Measurements from ENCODE around the gene DNAJC4. TPM values are rescaled to one million over a fixed set of nuclear protein-coding genes. Genes with fewer than 3 reads are reported as not detected.

DNAJC4 gene
- total and polyA plus RNA-seq, 2 donors (not counting 1 experiment from before 2014, with no cell fraction given), result 12.6 TPM

DNA sequence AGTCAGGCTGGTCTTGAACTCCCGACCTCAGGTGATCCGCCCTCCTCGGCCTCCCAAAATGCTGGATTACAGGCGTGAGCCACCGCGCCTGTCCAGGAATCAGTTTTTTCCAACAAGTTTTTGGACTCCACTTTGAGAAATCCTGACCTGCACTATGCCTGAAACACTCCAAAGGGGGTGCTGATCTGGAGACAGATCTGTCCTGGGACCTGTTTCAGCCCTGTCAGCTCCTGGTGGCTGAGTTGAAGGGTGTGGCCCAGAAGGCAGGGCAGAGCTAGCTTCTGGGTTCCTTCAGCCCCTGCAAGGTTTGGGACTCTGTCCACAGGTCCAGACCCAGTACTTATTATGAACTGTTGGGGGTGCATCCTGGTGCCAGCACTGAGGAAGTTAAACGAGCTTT is 1.2 kb downstream of the DNAJC4 start:
- Histone ChIP-seq H3K4me3 (replicated peaks in 1 of 4; ENCODE audit: control extremely low read depth in 1 of 4, insufficient read depth in 1 of 4, low read depth in 3 of 4, low read length in 4 of 4) (no peak overlapping the region), H2AFZ (ENCODE audit: low read length) (no peak overlapping the region), H3K27ac (ENCODE audit: insufficient read depth, low read length) (no peak overlapping the region), H3K4me1 (ENCODE audit: control insufficient read depth, extremely low read depth, insufficient read depth, low read length) (peaks cover 9% of the 10 kb centered on the region), H3K79me2 (ENCODE audit: control insufficient read depth, insufficient read depth, low read length) (peaks cover 15% of the 10 kb centered on the region), H4K20me1 (ENCODE audit: control insufficient read depth, extremely low read depth, insufficient read depth, low read length) (no peaks in the 10 kb centered on the region), H3K4me2 (ENCODE audit: extremely low read depth, insufficient read depth, low read length) (no peak overlapping the region), H3K9me3 (ENCODE audit: control insufficient read depth, insufficient read depth, low read depth, low read length) (no peaks in the 10 kb centered on the region), H3K36me3 (ENCODE audit: control insufficient read depth, insufficient read depth, low read length) (peaks cover 2% of the 10 kb centered on the region), H3K9ac (ENCODE audit: insufficient read depth, low read length) (no peak overlapping the region), H3K27me3 (ENCODE audit: control insufficient read depth, insufficient read depth, low read length) (no peaks in the 10 kb centered on the region)
- no peak for DNase-seq (ENCODE audit: low read depth in 2 of 2)
- TF ChIP-seq EZH2 (IDR thresholded peaks at IDR 0.05; ENCODE audit: low read length, missing control alignments), result no peak
- TF ChIP-seq, protein P1, sequence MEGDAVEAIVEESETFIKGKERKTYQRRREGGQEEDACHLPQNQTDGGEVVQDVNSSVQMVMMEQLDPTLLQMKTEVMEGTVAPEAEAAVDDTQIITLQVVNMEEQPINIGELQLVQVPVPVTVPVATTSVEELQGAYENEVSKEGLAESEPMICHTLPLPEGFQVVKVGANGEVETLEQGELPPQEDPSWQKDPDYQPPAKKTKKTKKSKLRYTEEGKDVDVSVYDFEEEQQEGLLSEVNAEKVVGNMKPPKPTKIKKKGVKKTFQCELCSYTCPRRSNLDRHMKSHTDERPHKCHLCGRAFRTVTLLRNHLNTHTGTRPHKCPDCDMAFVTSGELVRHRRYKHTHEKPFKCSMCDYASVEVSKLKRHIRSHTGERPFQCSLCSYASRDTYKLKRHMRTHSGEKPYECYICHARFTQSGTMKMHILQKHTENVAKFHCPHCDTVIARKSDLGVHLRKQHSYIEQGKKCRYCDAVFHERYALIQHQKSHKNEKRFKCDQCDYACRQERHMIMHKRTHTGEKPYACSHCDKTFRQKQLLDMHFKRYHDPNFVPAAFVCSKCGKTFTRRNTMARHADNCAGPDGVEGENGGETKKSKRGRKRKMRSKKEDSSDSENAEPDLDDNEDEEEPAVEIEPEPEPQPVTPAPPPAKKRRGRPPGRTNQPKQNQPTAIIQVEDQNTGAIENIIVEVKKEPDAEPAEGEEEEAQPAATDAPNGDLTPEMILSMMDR (conservative IDR thresholded peaks at IDR 0.05 in 1 of 2, IDR thresholded peaks at IDR 0.05 in 1 of 2; ENCODE audit: low read depth in 1 of 2, low read length in 2 of 2), result no peak

DNA sequence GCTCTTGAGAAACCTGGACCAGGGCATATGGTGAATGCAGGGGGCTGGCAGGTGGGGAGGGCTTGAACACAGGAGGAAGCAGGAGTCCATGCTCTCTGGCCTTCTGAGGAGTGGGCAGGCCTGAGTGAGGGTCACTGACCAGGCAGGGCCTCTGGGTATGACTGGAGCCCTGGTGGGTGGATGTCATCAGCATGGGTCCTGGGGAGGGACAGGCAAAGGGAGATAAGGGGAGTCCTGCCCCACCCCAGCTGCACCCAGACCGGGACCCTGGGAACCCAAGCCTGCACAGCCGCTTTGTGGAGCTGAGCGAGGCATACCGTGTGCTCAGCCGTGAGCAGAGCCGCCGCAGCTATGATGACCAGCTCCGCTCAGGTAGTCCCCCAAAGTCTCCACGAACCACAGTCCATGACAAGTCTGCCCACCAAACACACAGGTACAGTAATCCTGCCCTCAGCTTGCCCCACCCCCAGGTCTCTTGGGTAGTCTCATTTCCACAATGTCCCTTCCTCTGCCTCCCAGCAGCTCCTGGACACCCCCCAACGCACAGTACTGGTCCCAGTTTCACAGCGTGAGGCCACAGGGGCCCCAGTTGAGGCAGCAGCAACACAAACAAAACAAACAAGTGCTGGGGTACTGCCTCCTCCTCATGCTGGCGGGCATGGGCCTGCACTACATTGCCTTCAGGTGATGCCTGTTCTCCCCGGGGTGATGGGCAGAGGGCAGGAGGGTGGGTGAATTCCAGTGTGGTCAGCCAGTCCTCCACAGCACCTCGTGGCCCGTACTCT is 2.0 kb downstream of the DNAJC4 start:
- no peaks in the 10 kb centered on the region for H3K27me3 ChIP-seq (ENCODE audit: control insufficient read depth, insufficient read depth, low read length)
- no peak for TF ChIP-seq EZH2 (IDR thresholded peaks at IDR 0.05; ENCODE audit: low read length, missing control alignments)
- TF ChIP-seq, protein P1 (conservative IDR thresholded peaks at IDR 0.05 in 1 of 2, IDR thresholded peaks at IDR 0.05 in 1 of 2; ENCODE audit: low read depth in 1 of 2, low read length in 2 of 2), result no peak
- H3K79me2 ChIP-seq (ENCODE audit: control insufficient read depth, insufficient read depth, low read length), result peaks cover 8% of the 10 kb centered on the region
- H3K4me2 ChIP-seq (ENCODE audit: extremely low read depth, insufficient read depth, low read length), result no peak overlapping the region
- H3K9me3 ChIP-seq (ENCODE audit: control insufficient read depth, insufficient read depth, low read depth, low read length), result no peaks in the 10 kb centered on the region
- no peak overlapping the region for H2AFZ ChIP-seq (ENCODE audit: low read length)
- H3K36me3 ChIP-seq (ENCODE audit: control insufficient read depth, insufficient read depth, low read length), result peaks cover 6% of the 10 kb centered on the region
- H3K9ac ChIP-seq (ENCODE audit: insufficient read depth, low read length), result no peak overlapping the region
- no peaks in the 10 kb centered on the region for H4K20me1 ChIP-seq (ENCODE audit: control insufficient read depth, extremely low read depth, insufficient read depth, low read length)
- H3K4me3 ChIP-seq (replicated peaks in 1 of 4; ENCODE audit: control extremely low read depth in 1 of 4, insufficient read depth in 1 of 4, low read depth in 3 of 4, low read length in 4 of 4), result no peak overlapping the region
- H3K27ac ChIP-seq (ENCODE audit: insufficient read depth, low read length), result no peak overlapping the region
- no peak for DNase-seq (ENCODE audit: low read depth in 2 of 2)
- peaks cover 7% of the 10 kb centered on the region for H3K4me1 ChIP-seq (ENCODE audit: control insufficient read depth, extremely low read depth, insufficient read depth, low read length)

DNA sequence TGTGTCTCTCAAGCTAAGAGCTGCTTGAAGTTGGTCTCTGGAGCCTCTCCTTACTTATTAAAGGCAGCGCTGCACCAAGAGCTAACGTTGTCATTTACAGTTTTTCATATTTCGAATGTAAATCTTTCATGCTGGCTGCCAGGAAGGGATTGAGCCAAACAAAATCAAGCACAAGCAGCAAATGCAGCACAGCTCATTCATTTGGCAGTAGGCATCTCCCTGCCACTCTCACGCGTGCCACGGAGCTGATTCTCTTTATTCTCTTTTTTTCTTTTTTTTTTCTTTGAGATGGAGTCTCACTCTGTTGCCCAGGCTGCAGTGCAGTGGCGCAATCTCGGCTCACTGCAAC is 2.6 kb downstream of the DNAJC4 start:
- no peak overlapping the region for H3K9ac ChIP-seq (ENCODE audit: insufficient read depth, low read length)
- DNase-seq (ENCODE audit: low read depth in 2 of 2), result no peak

More for the DNA sequence above, 2.6 kb downstream of the DNAJC4 start:
- Histone ChIP-seq H3K27me3 (ENCODE audit: control insufficient read depth, insufficient read depth, low read length) (no peaks in the 10 kb centered on the region), H2AFZ (ENCODE audit: low read length) (no peak overlapping the region), H3K9me3 (ENCODE audit: control insufficient read depth, insufficient read depth, low read depth, low read length) (no peaks in the 10 kb centered on the region), H3K4me2 (ENCODE audit: extremely low read depth, insufficient read depth, low read length) (no peak overlapping the region), H3K79me2 (ENCODE audit: control insufficient read depth, insufficient read depth, low read length) (peaks cover 8% of the 10 kb centered on the region), H3K4me1 (ENCODE audit: control insufficient read depth, extremely low read depth, insufficient read depth, low read length) (peaks cover 4% of the 10 kb centered on the region), H3K36me3 (ENCODE audit: control insufficient read depth, insufficient read depth, low read length) (peaks cover 7% of the 10 kb centered on the region), H3K4me3 (replicated peaks in 1 of 4; ENCODE audit: control extremely low read depth in 1 of 4, insufficient read depth in 1 of 4, low read depth in 3 of 4, low read length in 4 of 4) (no peak overlapping the region), H3K27ac (ENCODE audit: insufficient read depth, low read length) (no peak overlapping the region), H4K20me1 (ENCODE audit: control insufficient read depth, extremely low read depth, insufficient read depth, low read length) (no peaks in the 10 kb centered on the region)
- TF ChIP-seq, protein P1 (conservative IDR thresholded peaks at IDR 0.05 in 1 of 2, IDR thresholded peaks at IDR 0.05 in 1 of 2; ENCODE audit: low read depth in 1 of 2, low read length in 2 of 2), result no peak
- no peak for TF ChIP-seq EZH2 (IDR thresholded peaks at IDR 0.05; ENCODE audit: low read length, missing control alignments)

Measured in fibroblast of lung (primary cell).